Upper lobe of left lung (tissue), 6 donors: Measurements from ENCODE around the gene CHD9. TPM values are rescaled to one million over a fixed set of nuclear protein-coding genes. Genes with fewer than 3 reads are reported as not detected.
"Not testable (repeated sequence)": the region's sequence is repeated elsewhere in the genome, so short reads cannot be mapped to it uniquely, and the experiment has no call there.

Experiments
- ATAC-seq, 2 donors: fragments of 200-7000 bp; cut with Tn5 transposase; one replicate each; pipeline ENCODE4 v1.9.1; 2022; ENCODE audit warnings: mild to moderate bottlenecking in 2 of 2, moderate library complexity in 2 of 2; ENCODE audit not compliant: low FRiP score in 2 of 2
- DNase-seq, 2 donors: peaks; one replicate each; pipeline ENCODE4 v3.0.0-alpha.2; 2019 to 2020
- H3K27ac ChIP-seq, 4 donors: fragments of 200-600 bp; sonication (generic); one replicate each; pipeline ENCODE4 v1.5.1; 2016 to 2019
- H3K27me3 ChIP-seq, 4 donors: fragments of 200-600 bp; sonication (generic); one replicate each; pipeline ENCODE4 v1.5.1; 2017 to 2019
- H3K36me3 ChIP-seq, 4 donors: fragments of 200-600 bp; sonication (generic); one replicate each; pipeline ENCODE4 v1.5.1; 2016 to 2019
- H3K4me1 ChIP-seq, 4 donors: fragments of 200-600 bp; sonication (generic); one replicate each; pipeline ENCODE4 v1.5.1; 2018 to 2019
- H3K4me3 ChIP-seq, 4 donors: fragments of 200-600 bp; sonication (generic); one replicate each; pipeline ENCODE4 v1.5.1; 2017 to 2019; ENCODE audit warnings: mild to moderate bottlenecking in 2 of 4, moderate library complexity in 1 of 4
- H3K9me3 ChIP-seq, 4 donors: fragments of 200-600 bp; sonication (generic); one replicate each; pipeline ENCODE4 v1.5.1; 2018 to 2019
- CTCF ChIP-seq, 6 experiments: fragments of 450-650 bp in 4 of 6; fragments of 200-600 bp in 2 of 6; sonication (generic) in 2 of 6; IDR thresholded peaks; one replicate each; pipeline ENCODE4 v1.5.1; 2016 to 2019; ENCODE audit warnings: antibody characterized with exemption in 6 of 6
- EP300 ChIP-seq, 4 donors: sonication (generic); formaldehyde crosslinking; IDR thresholded peaks; one replicate each; pipeline ENCODE4 v1.5.1; 2017; ENCODE audit warnings: antibody characterized with exemption in 4 of 4, control low read depth in 2 of 4
- POLR2A ChIP-seq, 4 donors: fragments of 450-650 bp; IDR thresholded peaks; one replicate each; pipeline ENCODE4 v1.5.1; 2016 to 2017; ENCODE audit warnings: antibody characterized with exemption in 4 of 4, mild to moderate bottlenecking in 2 of 4
- POLR2AphosphoS5 ChIP-seq, 2 donors: sonication (generic); formaldehyde crosslinking; IDR thresholded peaks; one replicate each; pipeline ENCODE4 v1.5.1; 2017; ENCODE audit warnings: antibody characterized with exemption in 2 of 2
- WGBS, 2 donors: methylation state at CpG; one replicate each; pipeline ENCODE4 v1.1.5; 2017 to 2018; 5-methylcytosine and 5-hydroxymethylcytosine counted together
- total RNA-seq, 6 donors: library from RNA; depleted of rRNA in 4 of 6; stranded (reverse); fragments of >200 nt in 4 of 6; gene quantifications; one replicate each; pipeline versions ENCODE4 v1.1.0 to v1.2.1, GENCODE V29; 2016 to 2021
- donor health status: DM: no; HTN: no; CAD: no; lungs with moderate emphysema.
- donor health status: DM: no; HTN: yes; CAD: no; lungs with severe emphysema.

Gene CHD9
- total RNA-seq, 6 donors from 2014 or later, result 55.6 to 98.8 (median 68.3) TPM

GRCh38 chr16:53305743-53306142 lies 251.0 kb downstream of the CHD9 start:
- Histone ChIP-seq H3K27ac (no peak overlapping the region), H3K9me3 (no peaks in the 10 kb centered on the region), H3K4me3 (no peak overlapping the region), H3K4me1 (no peaks in the 10 kb centered on the region), H3K36me3 (peaks cover 20 to 75% (median 52%) of the 10 kb centered on the region in 4 donors), H3K27me3 (no peaks in the 10 kb centered on the region)
- TF ChIP-seq EP300 (IDR thresholded peaks at IDR 0.05), result no peak
- no peak for TF ChIP-seq CTCF (IDR thresholded peaks at IDR 0.05)
- ATAC-seq, result no peak
- DNase-seq, result no peak
- 94 to 100% methylated on average over 3 of the region's 3 CpGs for WGBS, 2 donors

GRCh38 chr16:53309457-53309856 lies 254.7 kb downstream of the CHD9 start:
- TF ChIP-seq POLR2A (IDR thresholded peaks at IDR 0.05) (no peak), EP300 (IDR thresholded peaks at IDR 0.05) (no peak), CTCF (IDR thresholded peaks at IDR 0.05) (no peak), POLR2AphosphoS5 (IDR thresholded peaks at IDR 0.05) (no peak)
- no peaks in the 10 kb centered on the region for H3K27me3 ChIP-seq
- DNase-seq (no peak), ATAC-seq (no peak)
- no peaks in the 10 kb centered on the region for H3K4me1 ChIP-seq
- no peak overlapping the region for H3K4me3 ChIP-seq
- WGBS, 2 donors, result 91 to 93% methylated on average over 3 of the region's 3 CpGs
- H3K27ac ChIP-seq, result no peak overlapping the region
- peaks cover 13 to 89% (median 51%) of the 10 kb centered on the region in 4 donors for H3K36me3 ChIP-seq
- H3K9me3 ChIP-seq, result no peaks in the 10 kb centered on the region

- WGBS, 2 donors, result 96 to 99% methylated on average over 2 of the region's 2 CpGs
Observed at GRCh38 chr16:53320992-53321391, 266.2 kb downstream of the CHD9 start.

GRCh38 chr16:53323924-53324323 lies 269.1 kb downstream of the CHD9 start:
- H3K4me3 ChIP-seq, result no peak overlapping the region
- ATAC-seq, result no peak
- no peaks in the 10 kb centered on the region for H3K9me3 ChIP-seq
- H3K27me3 ChIP-seq, result no peaks in the 10 kb centered on the region
- TF ChIP-seq CTCF (IDR thresholded peaks at IDR 0.05) (no peak), POLR2A (IDR thresholded peaks at IDR 0.05) (no peak), POLR2AphosphoS5 (IDR thresholded peaks at IDR 0.05) (no peak), EP300 (IDR thresholded peaks at IDR 0.05) (no peak)
- no peak for DNase-seq
- no peak overlapping the region for H3K27ac ChIP-seq
- H3K36me3 ChIP-seq, result peaks cover 16 to 61% (median 25%) of the 10 kb centered on the region in 4 donors
- 84 to 87% methylated on average over 5 of the region's 5 CpGs for WGBS, 2 donors
- no peaks in the 10 kb centered on the region for H3K4me1 ChIP-seq

More at GRCh38 chr16:53320992-53321391, 266.2 kb downstream of the CHD9 start:
- TF ChIP-seq POLR2AphosphoS5 (IDR thresholded peaks at IDR 0.05), result no peak
- TF ChIP-seq EP300 (IDR thresholded peaks at IDR 0.05), result no peak
- TF ChIP-seq CTCF (IDR thresholded peaks at IDR 0.05), result no peak
- no peak for TF ChIP-seq POLR2A (IDR thresholded peaks at IDR 0.05)
- Histone ChIP-seq H3K36me3 (peaks cover 24 to 89% (median 39%) of the 10 kb centered on the region in 4 donors), H3K27me3 (no peaks in the 10 kb centered on the region), H3K4me3 (no peak overlapping the region), H3K9me3 (no peaks in the 10 kb centered on the region), H3K27ac (no peak overlapping the region), H3K4me1 (no peaks in the 10 kb centered on the region)
- no peak for DNase-seq
- ATAC-seq, result no peak

GRCh38 chr16:53330991-53331390 lies 276.2 kb downstream of the CHD9 start:
- not testable (repeated sequence) for H3K4me3 ChIP-seq, H3K9me3 ChIP-seq, H3K36me3 ChIP-seq, H3K27ac ChIP-seq, ATAC-seq, DNase-seq, H3K4me1 ChIP-seq, H3K27me3 ChIP-seq
- 95 to 98% methylated on average over 3 of the region's 3 CpGs for WGBS, 2 donors
